GM10248 (cell line): ENCODE data around the gene SOSTDC1.

Experiments
- CTCF ChIA-PET: fragments of 300-600 bp; sonication (Branson Sonifier 250); formaldehyde crosslinking; extraction: SDS; loops from one replicate; lab custom pipeline; 2021; ENCODE audit warnings: antibody characterized with exemption; lab: Yijun Ruan, JAX
- POLR2A ChIA-PET: fragments of 350-650 bp; sonication (Branson Sonifier 250); formaldehyde crosslinking; extraction: SDS; loops from one replicate; lab custom pipeline; 2020; ENCODE audit warnings: antibody characterized with exemption; lab: Yijun Ruan, JAX
- DNase-seq: peaks from one replicate; pipeline ENCODE4 v3.0.0; 2012; ENCODE audit errors: extremely low spot score
- CTCF ChIP-seq: IDR thresholded peaks from 2 replicates; pipeline ENCODE4 v1.5.1; 2012; ENCODE audit warnings: mild to moderate bottlenecking, low read depth; ENCODE audit errors: extremely low read depth, missing control alignments, control extremely low read depth

SOSTDC1 gene

GRCh38 chr7:16432425-16432731, 33.2 kb downstream of the SOSTDC1 start:
- POLR2A ChIA-PET = no interaction called here

GRCh38 chr7:16431646-16432424, 33.7 kb downstream of the SOSTDC1 start:
- POLR2A ChIA-PET = no interaction called here
- CTCF ChIA-PET = interaction anchor here (0.6 to 2.7 kb wide), 12 partner anchors 10 to 223 kb away, joined by 3 to 17 read pairs (median 4); no protein-coding TSS in a partner anchor
- TF ChIP-seq CTCF = peak; percentile 45
- DNase-seq = peak; percentile 22

More at GRCh38 chr7:16432425-16432731, 33.2 kb downstream of the SOSTDC1 start:
- CTCF ChIA-PET = interaction anchor here (0.6 to 2.7 kb wide), 10 partner anchors 9 to 492 kb away, joined by 3 to 17 read pairs (median 4); no protein-coding TSS in a partner anchor
- no peak for TF ChIP-seq CTCF
- DNase-seq = no peak

GRCh38 chr7:16430133-16430532, 35.4 kb downstream of the SOSTDC1 start:
- POLR2A ChIA-PET = no interaction called here
- DNase-seq = no peak
- TF ChIP-seq CTCF = no peak
- CTCF ChIA-PET = interaction anchor here (1.0 kb wide), 1 partner anchor 135 kb away, joined by 3 read pairs; no protein-coding TSS in a partner anchor

- no peak for DNase-seq
- no peak for TF ChIP-seq CTCF
- CTCF ChIA-PET = no interaction called here
- POLR2A ChIA-PET = no interaction called here
These were observed 36.9 kb downstream of the SOSTDC1 start for GRCh38 chr7:16428672-16429071.

GRCh38 chr7:16428182-16428581, 37.4 kb downstream of the SOSTDC1 start:
- POLR2A ChIA-PET = no interaction called here
- CTCF ChIA-PET = no interaction called here
- TF ChIP-seq CTCF = no peak

GRCh38 chr7:16423761-16424160, 41.8 kb downstream of the SOSTDC1 start:
- POLR2A ChIA-PET = no interaction called here
- CTCF ChIA-PET = interaction anchor here (0.8 to 1.1 kb wide), 4 partner anchors 10 to 28 kb away, joined by 3 read pairs; no protein-coding TSS in a partner anchor
- no peak for TF ChIP-seq CTCF
- DNase-seq = no peak

More at GRCh38 chr7:16428182-16428581, 37.4 kb downstream of the SOSTDC1 start:
- no peak for DNase-seq
